ENCODE measurements around the gene SKP2.
"Not testable (repeated sequence)": the region's sequence is repeated elsewhere in the genome, so short reads cannot be mapped to it uniquely, and the experiment has no call there.

SKP2 gene

GRCh38 chr5:36151434-36152323 is at the start of gene SKP2, which contains the start of gene LMBRD2:
Gene SKP2 (plus strand): TSS chr5:36152111. CDS start chr5:36152263, 152 bp downstream.
Gene LMBRD2 (minus strand): TSS chr5:36151887. CDS start chr5:36143349, 8,538 bp downstream.
- DNase-seq, result peak; percentile 99

GRCh38 chr5:36105819-36106218 is 46.1 kb upstream of the SKP2 start:
- no peak for DNase-seq

GRCh38 chr5:36108758-36109460 is 43.0 kb upstream of the SKP2 start:
- DNase-seq, result no peak

GRCh38 chr5:36111238-36111637 is 40.7 kb upstream of the SKP2 start:
- no peak for DNase-seq

GRCh38 chr5:36125868-36126267 is 26.0 kb upstream of the SKP2 start:
- DNase-seq, result no peak

GRCh38 chr5:36128795-36129194 is 23.1 kb upstream of the SKP2 start:
- no peak for DNase-seq

- not testable (repeated sequence) for DNase-seq
Measured at GRCh38 chr5:36129666-36130065, 22.2 kb upstream of the SKP2 start.

- not testable (repeated sequence) for DNase-seq
Measured at GRCh38 chr5:36133009-36133408, 18.9 kb upstream of the SKP2 start.

- DNase-seq, result no peak
Measured at GRCh38 chr5:36135988-36136387, 15.9 kb upstream of the SKP2 start.

GRCh38 chr5:36136581-36136980 is 15.3 kb upstream of the SKP2 start:
- DNase-seq, result no peak

GRCh38 chr5:36138900-36139683 is 12.8 kb upstream of the SKP2 start:
- no peak for DNase-seq

GRCh38 chr5:36145311-36145710 is 6.6 kb upstream of the SKP2 start:
- no peak for DNase-seq

GRCh38 chr5:36146390-36146789 is 5.5 kb upstream of the SKP2 start:
- no peak for DNase-seq

- DNase-seq, result no peak
Measured at GRCh38 chr5:36147681-36148080, 4.2 kb upstream of the SKP2 start.

- peak; percentile 72 for DNase-seq
Measured at GRCh38 chr5:36150676-36151433, 1.1 kb upstream of the SKP2 start.

- DNase-seq, result no peak
Measured at GRCh38 chr5:36152324-36153297, 700 bp downstream of the SKP2 start.

- no peak for DNase-seq
Measured at GRCh38 chr5:36153298-36153677, 1.4 kb downstream of the SKP2 start.

- no peak for DNase-seq
Measured at GRCh38 chr5:36153726-36154125, 1.8 kb downstream of the SKP2 start.

- no peak for DNase-seq
Measured at GRCh38 chr5:36155291-36155690, 3.4 kb downstream of the SKP2 start.

- DNase-seq, result peak; percentile 84
Measured at GRCh38 chr5:36156121-36156601, 4.2 kb downstream of the SKP2 start.

GRCh38 chr5:36156619-36157018 is 4.7 kb downstream of the SKP2 start:
- DNase-seq, result no peak

Data from NCI-H2171 (cell line).